RWPE2 (cell line): ENCODE results near the gene HAGHL.

Source experiments
- ATAC-seq: fragments of 200-7000 bp; cut with Tn5 transposase; 3 replicates; pipeline ENCODE4 v1.9.1; 2021; ENCODE audit warnings: low read depth
- DNase-seq: peaks from one replicate; pipeline ENCODE4 v3.0.0-alpha.2; 2020; ENCODE audit warnings: low spot score
- H3K27ac ChIP-seq: fragments of 450-650 bp; 2 replicates; pipeline ENCODE4 v1.5.1; 2017; ENCODE audit warnings: mild to moderate bottlenecking; ENCODE audit not compliant: poor library complexity, severe bottlenecking
- H3K27me3 ChIP-seq: fragments of 250-450 bp; sonication (Bioruptor Pico); 2 replicates; pipeline ENCODE4 v1.5.1; 2021; ENCODE audit warnings: mild to moderate bottlenecking, moderate library complexity; ENCODE audit not compliant: insufficient read depth, poor library complexity, severe bottlenecking
- H3K36me3 ChIP-seq: fragments of 250-450 bp; sonication (Bioruptor Pico); 2 replicates; pipeline ENCODE4 v1.5.1; 2020; ENCODE audit warnings: low read depth, mild to moderate bottlenecking, moderate library complexity
- H3K4me1 ChIP-seq: fragments of 250-450 bp; sonication (Bioruptor Pico); 2 replicates; pipeline ENCODE4 v1.5.1; 2021; ENCODE audit warnings: mild to moderate bottlenecking, moderate library complexity; ENCODE audit not compliant: insufficient read depth, poor library complexity, severe bottlenecking
- H3K4me3 ChIP-seq: fragments of 250-450 bp; sonication (Bioruptor Pico); 2 replicates; pipeline ENCODE4 v1.5.1; 2021; ENCODE audit warnings: mild to moderate bottlenecking, moderate library complexity; ENCODE audit not compliant: severe bottlenecking
- H3K9me3 ChIP-seq: fragments of 250-450 bp; sonication (Bioruptor Pico); 2 replicates; pipeline ENCODE4 v1.5.1; 2021; ENCODE audit warnings: mild to moderate bottlenecking, moderate library complexity; ENCODE audit not compliant: severe bottlenecking
- CTCF ChIP-seq: fragments of 450-650 bp; IDR thresholded peaks from one replicate; pipeline ENCODE4 v1.5.1; 2017; ENCODE audit warnings: mild to moderate bottlenecking, moderate library complexity; ENCODE audit not compliant: poor library complexity, severe bottlenecking

Gene HAGHL

GRCh38 chr16:754656-755055 is 27.8 kb downstream of the HAGHL start:
- Histone ChIP-seq H3K27me3 (no peaks in the 10 kb centered on the region), H3K36me3 (no peaks in the 10 kb centered on the region), H3K4me1 (peaks cover 18% of the 10 kb centered on the region), H3K4me3 (no peak overlapping the region), H3K27ac (no peak overlapping the region), H3K9me3 (no peaks in the 10 kb centered on the region)
- ATAC-seq, result peak; percentile 15; the same call in 1 of the 3 replicates
- no peak for TF ChIP-seq CTCF
- DNase-seq, result no peak

GRCh38 chr16:756428-756827 is 29.5 kb downstream of the HAGHL start:
- Histone ChIP-seq H3K4me1 (peaks cover 33% of the 10 kb centered on the region), H3K27ac (no peak overlapping the region), H3K27me3 (no peaks in the 10 kb centered on the region), H3K9me3 (no peaks in the 10 kb centered on the region), H3K36me3 (no peaks in the 10 kb centered on the region), H3K4me3 (no peak overlapping the region)
- no peak for DNase-seq
- no peak for TF ChIP-seq CTCF
- ATAC-seq, result no peak

- peaks cover 34% of the 10 kb centered on the region for H3K4me1 ChIP-seq
- no peaks in the 10 kb centered on the region for H3K9me3 ChIP-seq
- no peaks in the 10 kb centered on the region for H3K36me3 ChIP-seq
- TF ChIP-seq CTCF, result no peak
- H3K4me3 ChIP-seq, result no peak overlapping the region
- peak; percentile 6; the same call in 1 of the 3 replicates for ATAC-seq
- peak overlapping the region; percentile 48 for H3K27ac ChIP-seq
- DNase-seq, result peak; percentile 73
- H3K27me3 ChIP-seq, result no peaks in the 10 kb centered on the region
These were observed 32.4 kb downstream of the HAGHL start for GRCh38 chr16:759110-759910.

- DNase-seq (peak; percentile 74), ATAC-seq (peak; percentile 2; the same call in 1 of the 3 replicates)
- TF ChIP-seq CTCF, result no peak
- Histone ChIP-seq H3K27ac (peak overlapping the region; percentile 48), H3K9me3 (no peaks in the 10 kb centered on the region), H3K27me3 (no peaks in the 10 kb centered on the region), H3K36me3 (no peaks in the 10 kb centered on the region), H3K4me1 (peaks cover 28% of the 10 kb centered on the region), H3K4me3 (no peak overlapping the region)
These were observed 33.2 kb downstream of the HAGHL start for GRCh38 chr16:760065-760464.
